HCT116 (cell line): Measurements from ENCODE around the gene WDR59. TPM values are rescaled to one million over a fixed set of nuclear protein-coding genes. Genes with fewer than 3 reads are reported as not detected.

Experiments used
- ATAC-seq: fragments of 200-7000 bp; cut with Tn5 transposase; 2 replicates; pipeline ENCODE4 v1.9.1; 2020; ENCODE audit warnings: mild to moderate bottlenecking, moderate library complexity
- BruUV-seq: library from RNA; stranded (reverse); fragments of 400-500 nt; replicated peaks from 2 replicates; lab custom pipeline; 2021; lab: Mats Ljungman, UMichigan
- CTCF ChIA-PET: fragments of 300-600 bp; sonication (Branson Sonifier 250); formaldehyde crosslinking; loops from one replicate; lab custom pipeline; 2021; ENCODE audit warnings: antibody characterized with exemption; lab: Charles Lee
- POLR2A ChIA-PET: fragments of 300-600, 350-600 bp; sonication (Branson Sonifier 250); formaldehyde crosslinking; loops from one replicate; lab custom pipeline; 2021; ENCODE audit warnings: antibody characterized with exemption; lab: Charles Lee
- RAD21 ChIA-PET, 2 experiments: fragments of 300-600 bp; sonication (Branson Sonifier 250); formaldehyde crosslinking; loops; one replicate each; lab custom pipeline; 2023; ENCODE audit warnings: low total read pairs in 2 of 2; ENCODE audit not compliant: uncharacterized antibody in 2 of 2, unreplicated experiment in 2 of 2, low non-redundant PET in 1 of 2; lab: Charles Lee
- DNase-seq: peaks from one replicate; pipeline ENCODE4 v3.0.0-alpha.2; 2010; ENCODE audit warnings: low read depth, low spot score
- H2AFZ ChIP-seq: fragments of 200-600 bp; shearing (Covaris generic), sonication (generic); 2 replicates; pipeline ENCODE4 v1.6.1; 2017; ENCODE audit warnings: low read depth, mixed run types, mixed read lengths, antibody characterized with exemption, low read length; ENCODE audit not compliant: poor library complexity, severe bottlenecking
- H3K27ac ChIP-seq: 2 replicates; pipeline ENCODE4 v1.5.1; 2012; ENCODE audit warnings: low read depth, low read length
- H3K27me3 ChIP-seq: fragments of 200-600 bp; sonication (generic); 2 replicates; pipeline ENCODE4 v1.6.1; 2016; ENCODE audit warnings: mixed run types, low read length, mixed read lengths; ENCODE audit not compliant: insufficient read depth
- H3K36me3 ChIP-seq, 2 experiments: fragments of 200-500 bp in 1 of 2; fragments of 200-600 bp in 1 of 2; sonication (Bioruptor generic) in 1 of 2; sonication (generic) in 1 of 2; 2 replicates each; pipeline versions ENCODE4 v1.5.1 to v1.6.1; 2014 to 2016; ENCODE audit warnings: low read length in 2 of 2, inconsistent platforms in 1 of 2, mixed read lengths in 1 of 2, mixed run types in 1 of 2; ENCODE audit not compliant: insufficient read depth in 2 of 2, control insufficient read depth in 1 of 2
- H3K4me1 ChIP-seq, 2 experiments: fragments of 200-600 bp in 1 of 2; sonication (generic) in 1 of 2; 2 replicates each; pipeline versions ENCODE4 v1.5.1 to v1.6.1; 2012 to 2017; ENCODE audit warnings: low read length in 2 of 2, inconsistent platforms in 1 of 2, mild to moderate bottlenecking in 1 of 2, mixed read lengths in 1 of 2, mixed run types in 1 of 2, moderate library complexity in 1 of 2; ENCODE audit not compliant: insufficient read depth in 2 of 2, control insufficient read depth in 1 of 2
- H3K4me2 ChIP-seq: fragments of 200-600 bp; sonication (generic); 2 replicates; pipeline ENCODE4 v1.6.1; 2017; ENCODE audit warnings: mixed run types, low read length, mixed read lengths
- H3K4me3 ChIP-seq, 2 experiments: fragments of 200-600 bp in 1 of 2; sonication (generic) in 1 of 2; replicated peaks in 1 of 2; 2 replicates each; pipeline ENCODE4 v1.5.1; 2011 to 2016; ENCODE audit warnings: low read length in 2 of 2, control low read depth in 1 of 2, low read depth in 1 of 2, mild to moderate bottlenecking in 1 of 2, mixed read lengths in 1 of 2, mixed run types in 1 of 2
- H3K79me2 ChIP-seq: fragments of 200-600 bp; sonication (generic); 2 replicates; pipeline ENCODE4 v1.6.1; 2017; ENCODE audit warnings: mild to moderate bottlenecking, mixed run types, low read length, moderate library complexity, mixed read lengths; ENCODE audit not compliant: insufficient read depth
- H3K9ac ChIP-seq: fragments of 200-600 bp; sonication (generic); 2 replicates; pipeline ENCODE4 v1.6.1; 2016; ENCODE audit warnings: low read length, mixed read lengths
- H3K9me2 ChIP-seq: fragments of 200-600 bp; sonication (generic), shearing (Covaris generic); 2 replicates; pipeline ENCODE4 v1.6.1; 2017; ENCODE audit warnings: mixed run types, mild to moderate bottlenecking, moderate library complexity; ENCODE audit not compliant: insufficient read depth
- H3K9me3 ChIP-seq, 2 experiments: fragments of 200-500 bp in 1 of 2; fragments of 200-600 bp in 1 of 2; sonication (Bioruptor generic) in 1 of 2; sonication (generic) in 1 of 2; 2 replicates each; pipeline ENCODE4 v1.6.1; 2014 to 2017; ENCODE audit warnings: low read length in 2 of 2, mixed read lengths in 2 of 2, inconsistent platforms in 1 of 2, low read depth in 1 of 2, mild to moderate bottlenecking in 1 of 2, mixed run types in 1 of 2, moderate library complexity in 1 of 2; ENCODE audit not compliant: control insufficient read depth in 1 of 2, insufficient read depth in 1 of 2
- H4K20me1 ChIP-seq: fragments of 200-600 bp; sonication (generic), shearing (Covaris generic); 2 replicates; pipeline ENCODE4 v1.6.1; 2017; ENCODE audit warnings: mixed run types, mild to moderate bottlenecking, moderate library complexity; ENCODE audit not compliant: insufficient read depth
- CTCF ChIP-seq, 3 experiments: fragments of 200-600 bp in 1 of 3; sonication (generic) in 1 of 3; IDR thresholded peaks in 2 of 3; conservative IDR thresholded peaks in 1 of 3; 2 replicates each; pipeline ENCODE4 v1.5.1; 2012 to 2017; ENCODE audit warnings: low read depth in 2 of 3, low read length in 2 of 3, antibody characterized with exemption in 1 of 3, borderline replicate concordance in 1 of 3, control low read depth in 1 of 3, mild to moderate bottlenecking in 1 of 3, mixed read lengths in 1 of 3, mixed run types in 1 of 3, moderate library complexity in 1 of 3; ENCODE audit not compliant: insufficient read depth in 1 of 3
- EGR1 ChIP-seq: IDR thresholded peaks from 2 replicates; pipeline ENCODE4 v1.6.1; 2012; ENCODE audit warnings: low read depth
- EZH2phosphoT487 ChIP-seq: fragments of 200-600 bp; IDR thresholded peaks from 2 replicates; pipeline ENCODE4 v1.6.1; 2018; ENCODE audit warnings: antibody characterized with exemption, borderline replicate concordance
- POLR2A ChIP-seq: IDR thresholded peaks from 2 replicates; pipeline ENCODE4 v1.7.0; 2011; ENCODE audit warnings: borderline replicate concordance; ENCODE audit not compliant: insufficient read depth, insufficient read length; ENCODE audit errors: extremely low read depth
- RAD21 ChIP-seq: IDR thresholded peaks from 2 replicates; pipeline ENCODE4 v1.6.1; 2012; ENCODE audit warnings: low read depth, mild to moderate bottlenecking
- REST ChIP-seq: IDR thresholded peaks from 2 replicates; pipeline ENCODE4 v1.6.1; 2012; ENCODE audit warnings: low read depth
- YY1 ChIP-seq: IDR thresholded peaks from 2 replicates; pipeline ENCODE4 v1.6.1; 2011; ENCODE audit warnings: low read length, low read depth, moderate library complexity, mild to moderate bottlenecking; ENCODE audit not compliant: insufficient replicate concordance; ENCODE audit errors: extremely low read depth
- intact Hi-C: fragments of 100-400 bp; cut with micrococcal nuclease; formaldehyde crosslinking; loops from 2 replicates; pipeline ENCODE4 v1.10.0; 2022
- total RNA-seq: library from RNA; stranded (reverse); gene quantifications from one replicate; pipeline ENCODE4 v1.2.1, GENCODE V29; 2021; ENCODE audit not compliant: unreplicated experiment

WDR59 gene
- total RNA-seq, 1 experiment from 2014 or later, result 96.9 TPM

DNA sequence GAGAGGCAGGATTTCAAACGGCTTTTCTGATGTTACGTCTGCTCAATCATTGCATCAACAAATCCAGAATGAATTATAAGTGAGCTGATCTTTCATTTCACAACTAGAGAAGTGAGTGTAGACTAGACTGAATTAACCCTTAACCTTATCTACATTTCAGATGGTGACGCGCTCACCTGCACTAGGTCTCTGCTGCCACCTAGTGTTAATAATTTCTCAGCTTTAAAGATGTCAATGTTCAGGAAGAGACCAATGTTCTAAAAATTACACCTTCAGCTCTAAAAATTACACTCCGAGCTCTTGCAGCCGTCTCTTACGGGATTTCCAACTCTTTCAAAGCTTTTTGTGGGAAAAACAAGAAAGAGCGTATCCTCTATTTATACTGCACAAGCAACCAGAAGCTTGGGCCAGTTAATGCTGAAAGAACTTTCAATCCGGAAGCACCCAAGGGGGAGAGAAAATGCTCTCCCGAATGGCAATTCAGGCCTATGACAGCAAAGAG lies 122.1 kb downstream of the WDR59 start:
- BruUV-seq, result no TSS peak
- peaks cover 1 to 7% of the 10 kb centered on the region in 2 experiments; a peak in 2 of 4 replicates for H3K4me1 ChIP-seq
- intact Hi-C loops, result loop anchor here (1.0 to 5.0 kb wide), 3 partner anchors 49 to 560 kb away; no protein-coding TSS in a partner anchor
- no peak overlapping the region for H2AFZ ChIP-seq
- TF ChIP-seq EGR1, result no peak
- TF ChIP-seq RAD21, result peak; percentile 97
- TF ChIP-seq CTCF (IDR thresholded peaks at IDR 0.05 in 2 of 3, conservative IDR thresholded peaks at IDR 0.05 in 1 of 3; ENCODE audit: borderline replicate concordance in 1 of 3, insufficient read depth in 1 of 3, low read depth in 2 of 3, low read length in 2 of 3), result peak; percentile 69 to 94 (median 93)
- no peak for TF ChIP-seq REST
- no peak for TF ChIP-seq YY1
- TF ChIP-seq EZH2phosphoT487, result no peak
- TF ChIP-seq POLR2A, result no peak
- no peak overlapping the region for H3K27ac ChIP-seq
- no peaks in the 10 kb centered on the region for H3K9me3 ChIP-seq
- DNase-seq, result peak; percentile 46
- no peak overlapping the region for H3K4me2 ChIP-seq
- ATAC-seq, result peak; percentile 93
- ChIA-PET CTCF (interaction anchor here (0.6 to 3.2 kb wide), 35 partner anchors 8 to 553 kb away, joined by 3 to 38 read pairs (median 5); partner anchors contain the start of genes FA2H, MLKL, RFWD3 and WDR59), RAD21 (interaction anchor here (0.7 to 1.1 kb wide), 7 partner anchors 49 to 249 kb away, joined by 3 to 6 read pairs (median 3); no protein-coding TSS in a partner anchor), POLR2A (interaction anchor here (0.7 to 0.8 kb wide), 2 partner anchors 88 to 166 kb away, joined by 3 read pairs; partner anchors contain the start of gene FA2H)
- no peaks in the 10 kb centered on the region for H3K27me3 ChIP-seq
- no peaks in the 10 kb centered on the region for H3K79me2 ChIP-seq
- no peak overlapping the region for H3K4me3 ChIP-seq
- H3K9me2 ChIP-seq, result no peaks in the 10 kb centered on the region
- no peak overlapping the region for H3K9ac ChIP-seq
- H4K20me1 ChIP-seq, result no peaks in the 10 kb centered on the region
- H3K36me3 ChIP-seq, result no peaks in the 10 kb centered on the region
